HG03439 (cell line): ENCODE results near the gene CREB3L4.
"Not testable (repeated sequence)": the region's sequence is repeated elsewhere in the genome, so short reads cannot be mapped to it uniquely, and the experiment has no call there.

Experiments used
- ATAC-seq: cut with Tn5 transposase; IDR thresholded peaks from one replicate; pipeline ENCODE4 v1.9.1; 2021; ENCODE audit warnings: mild to moderate bottlenecking, moderate library complexity; ENCODE audit not compliant: unreplicated experiment

CREB3L4 gene

GRCh38 chr1:153984123-153984894, 16.6 kb downstream of the CREB3L4 start:
- ATAC-seq = no peak

- no peak for ATAC-seq
Observed at GRCh38 chr1:153985341-153985912, 17.7 kb downstream of the CREB3L4 start.

- ATAC-seq = no peak
Observed at GRCh38 chr1:153985941-153986761, 18.4 kb downstream of the CREB3L4 start, which contains the start of gene RAB13. TSS of gene RAB13 (minus strand) at chr1:153986339. CDS start at chr1:153986236, 103 bp downstream.

GRCh38 chr1:153987621-153988020, 19.9 kb downstream of the CREB3L4 start:
- no peak for ATAC-seq

GRCh38 chr1:153990468-153991150, 22.9 kb downstream of the CREB3L4 start, which contains the start of gene RPS27:
TSS of gene RPS27 (plus strand) at chr1:153990762. CDS start at chr1:153990797, 35 bp downstream.
- peak; percentile 76 for ATAC-seq

GRCh38 chr1:153991151-153991630, 23.5 kb downstream of the CREB3L4 start:
- ATAC-seq = no peak

GRCh38 chr1:153991806-153992205, 24.1 kb downstream of the CREB3L4 start:
- ATAC-seq = no peak

- no peak for ATAC-seq
Observed at GRCh38 chr1:153995202-153995601, 27.5 kb downstream of the CREB3L4 start.

- no peak for ATAC-seq
Observed at GRCh38 chr1:153995640-153996039, 27.9 kb downstream of the CREB3L4 start.

GRCh38 chr1:153996882-153997281, 29.2 kb downstream of the CREB3L4 start:
- not testable (repeated sequence) for ATAC-seq

- ATAC-seq = no peak
Observed at GRCh38 chr1:154000420-154000819, 32.7 kb downstream of the CREB3L4 start.

GRCh38 chr1:154006136-154006535, 38.4 kb downstream of the CREB3L4 start:
- ATAC-seq = no peak

GRCh38 chr1:154012129-154012528, 44.4 kb downstream of the CREB3L4 start:
- ATAC-seq = no peak

GRCh38 chr1:154012543-154012942, 44.8 kb downstream of the CREB3L4 start:
- ATAC-seq = not testable (repeated sequence)

GRCh38 chr1:154014154-154014907, 46.6 kb downstream of the CREB3L4 start:
- no peak for ATAC-seq

- ATAC-seq = no peak
Observed at GRCh38 chr1:154019269-154019668, 51.6 kb downstream of the CREB3L4 start.

- no peak for ATAC-seq
Observed at GRCh38 chr1:154019940-154020339, 52.2 kb downstream of the CREB3L4 start.
